Measurements from ENCODE around the gene AKR1C4. TPM values are rescaled to one million over a fixed set of nuclear protein-coding genes. Genes with fewer than 3 reads are reported as not detected.
"Not testable (repeated sequence)": the region's sequence is repeated elsewhere in the genome, so short reads cannot be mapped to it uniquely, and the experiment has no call there.

The AKR1C4 gene
- total RNA-seq, 1 donor = not detected

GRCh38 chr10:5159126-5159525 is 37.5 kb upstream of the AKR1C4 start:
- Histone ChIP-seq H3K4me2 (ENCODE audit: insufficient read depth, low read length) (no peak overlapping the region), H3K4me3 (ENCODE audit: insufficient read depth, low read length) (no peak overlapping the region), H3K9me3 (ENCODE audit: low read depth, low read length) (no peaks in the 10 kb centered on the region), H4K20me1 (ENCODE audit: insufficient read depth, low read length) (no peaks in the 10 kb centered on the region), H3K27me3 (ENCODE audit: insufficient read depth, low read length) (no peaks in the 10 kb centered on the region), H3K27ac (ENCODE audit: low read depth, low read length) (no peak overlapping the region), H2AFZ (ENCODE audit: low read length) (peak overlapping the region; percentile 27), H3K36me3 (ENCODE audit: insufficient read depth, low read length) (no peaks in the 10 kb centered on the region), H3K79me2 (ENCODE audit: insufficient read depth, low read length) (no peaks in the 10 kb centered on the region), H3K4me1 (ENCODE audit: insufficient read depth, low read length) (no peaks in the 10 kb centered on the region)
- DNase-seq (ENCODE audit: insufficient read length, low spot score, missing footprints) = no peak
- TF ChIP-seq, protein P1, sequence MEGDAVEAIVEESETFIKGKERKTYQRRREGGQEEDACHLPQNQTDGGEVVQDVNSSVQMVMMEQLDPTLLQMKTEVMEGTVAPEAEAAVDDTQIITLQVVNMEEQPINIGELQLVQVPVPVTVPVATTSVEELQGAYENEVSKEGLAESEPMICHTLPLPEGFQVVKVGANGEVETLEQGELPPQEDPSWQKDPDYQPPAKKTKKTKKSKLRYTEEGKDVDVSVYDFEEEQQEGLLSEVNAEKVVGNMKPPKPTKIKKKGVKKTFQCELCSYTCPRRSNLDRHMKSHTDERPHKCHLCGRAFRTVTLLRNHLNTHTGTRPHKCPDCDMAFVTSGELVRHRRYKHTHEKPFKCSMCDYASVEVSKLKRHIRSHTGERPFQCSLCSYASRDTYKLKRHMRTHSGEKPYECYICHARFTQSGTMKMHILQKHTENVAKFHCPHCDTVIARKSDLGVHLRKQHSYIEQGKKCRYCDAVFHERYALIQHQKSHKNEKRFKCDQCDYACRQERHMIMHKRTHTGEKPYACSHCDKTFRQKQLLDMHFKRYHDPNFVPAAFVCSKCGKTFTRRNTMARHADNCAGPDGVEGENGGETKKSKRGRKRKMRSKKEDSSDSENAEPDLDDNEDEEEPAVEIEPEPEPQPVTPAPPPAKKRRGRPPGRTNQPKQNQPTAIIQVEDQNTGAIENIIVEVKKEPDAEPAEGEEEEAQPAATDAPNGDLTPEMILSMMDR (IDR thresholded peaks at IDR 0.05; ENCODE audit: extremely low read depth, low read depth, low read length) = no peak

GRCh38 chr10:5163487-5163886 is 33.1 kb upstream of the AKR1C4 start:
- Histone ChIP-seq H3K36me3 (ENCODE audit: insufficient read depth, low read length) (no peaks in the 10 kb centered on the region), H3K4me1 (ENCODE audit: insufficient read depth, low read length) (no peaks in the 10 kb centered on the region), H4K20me1 (ENCODE audit: insufficient read depth, low read length) (no peaks in the 10 kb centered on the region), H3K9me3 (ENCODE audit: low read depth, low read length) (no peaks in the 10 kb centered on the region), H3K4me3 (ENCODE audit: insufficient read depth, low read length) (no peak overlapping the region), H3K4me2 (ENCODE audit: insufficient read depth, low read length) (no peak overlapping the region), H3K79me2 (ENCODE audit: insufficient read depth, low read length) (no peaks in the 10 kb centered on the region), H3K27me3 (ENCODE audit: insufficient read depth, low read length) (no peaks in the 10 kb centered on the region), H3K27ac (ENCODE audit: low read depth, low read length) (no peak overlapping the region), H2AFZ (ENCODE audit: low read length) (no peak overlapping the region)
- TF ChIP-seq, protein P1 (IDR thresholded peaks at IDR 0.05; ENCODE audit: extremely low read depth, low read depth, low read length) = no peak
- DNase-seq (ENCODE audit: insufficient read length, low spot score, missing footprints) = no peak

- H2AFZ ChIP-seq (ENCODE audit: low read length) = no peak overlapping the region
- H3K4me3 ChIP-seq (ENCODE audit: insufficient read depth, low read length) = no peak overlapping the region
- no peak overlapping the region for H3K27ac ChIP-seq (ENCODE audit: low read depth, low read length)
- H3K4me2 ChIP-seq (ENCODE audit: insufficient read depth, low read length) = no peak overlapping the region
- H3K4me1 ChIP-seq (ENCODE audit: insufficient read depth, low read length) = no peaks in the 10 kb centered on the region
- no peak for DNase-seq (ENCODE audit: insufficient read length, low spot score, missing footprints)
- H4K20me1 ChIP-seq (ENCODE audit: insufficient read depth, low read length) = no peaks in the 10 kb centered on the region
- TF ChIP-seq, protein P1 (IDR thresholded peaks at IDR 0.05; ENCODE audit: extremely low read depth, low read depth, low read length) = no peak
- no peaks in the 10 kb centered on the region for H3K36me3 ChIP-seq (ENCODE audit: insufficient read depth, low read length)
- H3K9me3 ChIP-seq (ENCODE audit: low read depth, low read length) = no peaks in the 10 kb centered on the region
- no peaks in the 10 kb centered on the region for H3K27me3 ChIP-seq (ENCODE audit: insufficient read depth, low read length)
- no peaks in the 10 kb centered on the region for H3K79me2 ChIP-seq (ENCODE audit: insufficient read depth, low read length)
Measured at GRCh38 chr10:5165738-5166137, 30.9 kb upstream of the AKR1C4 start.

GRCh38 chr10:5168897-5169420 is 27.7 kb upstream of the AKR1C4 start:
- TF ChIP-seq, protein P1 (IDR thresholded peaks at IDR 0.05; ENCODE audit: extremely low read depth, low read depth, low read length) = no peak
- no peak for DNase-seq (ENCODE audit: insufficient read length, low spot score, missing footprints)
- Histone ChIP-seq H3K4me1 (ENCODE audit: insufficient read depth, low read length) (no peaks in the 10 kb centered on the region), H3K4me2 (ENCODE audit: insufficient read depth, low read length) (no peak overlapping the region), H3K27me3 (ENCODE audit: insufficient read depth, low read length) (no peaks in the 10 kb centered on the region), H2AFZ (ENCODE audit: low read length) (no peak overlapping the region), H3K36me3 (ENCODE audit: insufficient read depth, low read length) (no peaks in the 10 kb centered on the region), H4K20me1 (ENCODE audit: insufficient read depth, low read length) (no peaks in the 10 kb centered on the region), H3K27ac (ENCODE audit: low read depth, low read length) (no peak overlapping the region), H3K9me3 (ENCODE audit: low read depth, low read length) (no peaks in the 10 kb centered on the region), H3K4me3 (ENCODE audit: insufficient read depth, low read length) (no peak overlapping the region), H3K79me2 (ENCODE audit: insufficient read depth, low read length) (no peaks in the 10 kb centered on the region)

GRCh38 chr10:5175581-5175980 is 21.1 kb upstream of the AKR1C4 start:
- H2AFZ ChIP-seq (ENCODE audit: low read length); H3K4me3 ChIP-seq (ENCODE audit: insufficient read depth, low read length); H3K27me3 ChIP-seq (ENCODE audit: insufficient read depth, low read length); H3K9me3 ChIP-seq (ENCODE audit: low read depth, low read length); H3K79me2 ChIP-seq (ENCODE audit: insufficient read depth, low read length); H3K27ac ChIP-seq (ENCODE audit: low read depth, low read length); H3K36me3 ChIP-seq (ENCODE audit: insufficient read depth, low read length); H3K4me1 ChIP-seq (ENCODE audit: insufficient read depth, low read length); H3K4me2 ChIP-seq (ENCODE audit: insufficient read depth, low read length); H4K20me1 ChIP-seq (ENCODE audit: insufficient read depth, low read length); DNase-seq (ENCODE audit: insufficient read length, low spot score, missing footprints): not testable (repeated sequence)

- not testable (repeated sequence) for H3K4me2 ChIP-seq (ENCODE audit: insufficient read depth, low read length); H3K27me3 ChIP-seq (ENCODE audit: insufficient read depth, low read length); H3K9me3 ChIP-seq (ENCODE audit: low read depth, low read length); H3K36me3 ChIP-seq (ENCODE audit: insufficient read depth, low read length); H3K79me2 ChIP-seq (ENCODE audit: insufficient read depth, low read length); DNase-seq (ENCODE audit: insufficient read length, low spot score, missing footprints); H3K4me1 ChIP-seq (ENCODE audit: insufficient read depth, low read length); H2AFZ ChIP-seq (ENCODE audit: low read length); H3K4me3 ChIP-seq (ENCODE audit: insufficient read depth, low read length); H4K20me1 ChIP-seq (ENCODE audit: insufficient read depth, low read length); H3K27ac ChIP-seq (ENCODE audit: low read depth, low read length)
Measured at GRCh38 chr10:5180503-5180902, 16.1 kb upstream of the AKR1C4 start.

All from osteoblast (primary cell).